Body of pancreas (tissue), 4 donors: Measurements from ENCODE around the gene ZNF185.

ENCODE experiments used
- POLR2A ChIP-seq, 3 donors: fragments of 450-650 bp; IDR thresholded peaks; one replicate each; pipeline ENCODE4 v1.6.1; 2016; ENCODE audit warnings: antibody characterized with exemption in 3 of 3, mild to moderate bottlenecking in 2 of 3
- TF ChIP-seq, protein P1 (sequence below), 7 experiments: fragments of 450-650 bp in 4 of 7; fragments of 200-600 bp in 3 of 7; sonication (generic) in 3 of 7; IDR thresholded peaks; one replicate each; pipeline ENCODE4 v1.5.1; 2016 to 2019; ENCODE audit warnings: antibody characterized with exemption in 7 of 7

DNA sequence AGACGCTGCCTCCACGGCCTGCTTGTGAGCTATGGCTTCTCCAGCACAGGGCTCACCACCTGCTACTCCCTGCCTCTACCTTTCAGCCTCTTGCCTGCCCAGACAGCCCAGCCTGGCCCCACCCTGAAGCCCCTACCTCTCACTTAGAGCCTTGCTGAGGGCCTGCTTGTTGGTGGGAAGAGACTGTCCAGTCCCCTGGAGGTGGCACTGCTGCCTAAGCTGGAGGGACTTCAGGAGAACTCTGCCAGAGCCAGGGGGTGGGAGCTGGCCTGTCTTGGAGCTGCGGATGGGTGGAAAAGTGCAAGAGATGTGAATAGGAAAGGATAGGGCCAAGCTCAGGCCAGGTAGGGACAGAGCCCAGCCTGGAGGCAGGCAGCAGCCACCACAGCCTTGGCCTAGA, 2.7 kb upstream of the ZNF185 start:
- TF ChIP-seq, protein P1, sequence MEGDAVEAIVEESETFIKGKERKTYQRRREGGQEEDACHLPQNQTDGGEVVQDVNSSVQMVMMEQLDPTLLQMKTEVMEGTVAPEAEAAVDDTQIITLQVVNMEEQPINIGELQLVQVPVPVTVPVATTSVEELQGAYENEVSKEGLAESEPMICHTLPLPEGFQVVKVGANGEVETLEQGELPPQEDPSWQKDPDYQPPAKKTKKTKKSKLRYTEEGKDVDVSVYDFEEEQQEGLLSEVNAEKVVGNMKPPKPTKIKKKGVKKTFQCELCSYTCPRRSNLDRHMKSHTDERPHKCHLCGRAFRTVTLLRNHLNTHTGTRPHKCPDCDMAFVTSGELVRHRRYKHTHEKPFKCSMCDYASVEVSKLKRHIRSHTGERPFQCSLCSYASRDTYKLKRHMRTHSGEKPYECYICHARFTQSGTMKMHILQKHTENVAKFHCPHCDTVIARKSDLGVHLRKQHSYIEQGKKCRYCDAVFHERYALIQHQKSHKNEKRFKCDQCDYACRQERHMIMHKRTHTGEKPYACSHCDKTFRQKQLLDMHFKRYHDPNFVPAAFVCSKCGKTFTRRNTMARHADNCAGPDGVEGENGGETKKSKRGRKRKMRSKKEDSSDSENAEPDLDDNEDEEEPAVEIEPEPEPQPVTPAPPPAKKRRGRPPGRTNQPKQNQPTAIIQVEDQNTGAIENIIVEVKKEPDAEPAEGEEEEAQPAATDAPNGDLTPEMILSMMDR (IDR thresholded peaks at IDR 0.05), result no peak
- no peak for TF ChIP-seq POLR2A (IDR thresholded peaks at IDR 0.05)
